ENCODE measurements around the gene MAB21L3. TPM values are rescaled to one million over a fixed set of nuclear protein-coding genes. Genes with fewer than 3 reads are reported as not detected.

The MAB21L3 gene
- total RNA-seq, 2 experiments from 2014 or later: not detected

DNA sequence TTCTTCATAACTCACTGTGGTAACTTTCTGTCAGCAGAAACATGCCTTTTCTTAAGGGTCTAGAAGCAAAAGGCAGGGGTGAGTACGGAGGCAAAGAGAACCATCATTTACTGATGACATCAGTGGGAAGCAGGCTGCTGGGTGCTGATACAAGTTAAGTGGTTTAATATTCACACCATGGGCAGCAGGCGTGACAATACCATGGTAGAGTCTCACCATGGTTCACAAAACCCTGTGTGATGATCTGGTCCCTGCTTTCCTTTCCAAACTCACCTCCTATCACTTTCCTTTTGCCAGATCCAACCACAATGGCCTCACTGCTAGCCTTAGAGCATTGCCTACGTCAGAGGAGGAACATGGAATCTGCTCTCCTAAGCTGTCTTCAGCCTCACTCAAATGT lies 8.7 kb downstream of the MAB21L3 start:
- H3K27me3 Mint-ChIP-seq: peaks cover 9% of the 10 kb centered on the region
- ATAC-seq (ENCODE audit: poor library complexity): no peak
- POLR2A ChIA-PET: interaction anchor here (0.7 kb wide), 1 partner anchor 391 kb away, joined by 3 read pairs; no protein-coding TSS in a partner anchor
- H3K4me1 ChIP-seq (ENCODE audit: insufficient read depth, low read length): no peaks in the 10 kb centered on the region
- H3K27ac ChIP-seq (ENCODE audit: low read depth in 1 of 2, low read length in 2 of 2): no peak overlapping the region
- H3K9me3 Mint-ChIP-seq: no peaks in the 10 kb centered on the region
- H3K36me3 ChIP-seq (ENCODE audit: insufficient read depth, low read length): no peaks in the 10 kb centered on the region
- TF ChIP-seq, protein P1, sequence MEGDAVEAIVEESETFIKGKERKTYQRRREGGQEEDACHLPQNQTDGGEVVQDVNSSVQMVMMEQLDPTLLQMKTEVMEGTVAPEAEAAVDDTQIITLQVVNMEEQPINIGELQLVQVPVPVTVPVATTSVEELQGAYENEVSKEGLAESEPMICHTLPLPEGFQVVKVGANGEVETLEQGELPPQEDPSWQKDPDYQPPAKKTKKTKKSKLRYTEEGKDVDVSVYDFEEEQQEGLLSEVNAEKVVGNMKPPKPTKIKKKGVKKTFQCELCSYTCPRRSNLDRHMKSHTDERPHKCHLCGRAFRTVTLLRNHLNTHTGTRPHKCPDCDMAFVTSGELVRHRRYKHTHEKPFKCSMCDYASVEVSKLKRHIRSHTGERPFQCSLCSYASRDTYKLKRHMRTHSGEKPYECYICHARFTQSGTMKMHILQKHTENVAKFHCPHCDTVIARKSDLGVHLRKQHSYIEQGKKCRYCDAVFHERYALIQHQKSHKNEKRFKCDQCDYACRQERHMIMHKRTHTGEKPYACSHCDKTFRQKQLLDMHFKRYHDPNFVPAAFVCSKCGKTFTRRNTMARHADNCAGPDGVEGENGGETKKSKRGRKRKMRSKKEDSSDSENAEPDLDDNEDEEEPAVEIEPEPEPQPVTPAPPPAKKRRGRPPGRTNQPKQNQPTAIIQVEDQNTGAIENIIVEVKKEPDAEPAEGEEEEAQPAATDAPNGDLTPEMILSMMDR (IDR thresholded peaks at IDR 0.05): no peak
- H3K4me3 Mint-ChIP-seq: no peak overlapping the region
- CTCF ChIA-PET: no interaction called here
- H3K27me3 ChIP-seq (ENCODE audit: control insufficient read depth in 1 of 2, insufficient read depth in 2 of 2, low read length in 2 of 2): peaks cover 0 to 8% of the 10 kb centered on the region in 2 experiments
- no peak for DNase-seq
- H3K4me3 ChIP-seq (ENCODE audit: low read length): no peak overlapping the region
- H3K36me3 Mint-ChIP-seq (ENCODE audit: low read depth): no peaks in the 10 kb centered on the region
- intact Hi-C loops (cut with DNase I, micrococcal nuclease): no loop called here
- no peaks in the 10 kb centered on the region for H3K9me3 ChIP-seq (ENCODE audit: control insufficient read depth in 1 of 2, insufficient read depth in 1 of 2, low read length in 2 of 2)
- no peak overlapping the region for H3K27ac Mint-ChIP-seq
- H3K4me1 Mint-ChIP-seq (ENCODE audit: low read depth): no peaks in the 10 kb centered on the region

DNA sequence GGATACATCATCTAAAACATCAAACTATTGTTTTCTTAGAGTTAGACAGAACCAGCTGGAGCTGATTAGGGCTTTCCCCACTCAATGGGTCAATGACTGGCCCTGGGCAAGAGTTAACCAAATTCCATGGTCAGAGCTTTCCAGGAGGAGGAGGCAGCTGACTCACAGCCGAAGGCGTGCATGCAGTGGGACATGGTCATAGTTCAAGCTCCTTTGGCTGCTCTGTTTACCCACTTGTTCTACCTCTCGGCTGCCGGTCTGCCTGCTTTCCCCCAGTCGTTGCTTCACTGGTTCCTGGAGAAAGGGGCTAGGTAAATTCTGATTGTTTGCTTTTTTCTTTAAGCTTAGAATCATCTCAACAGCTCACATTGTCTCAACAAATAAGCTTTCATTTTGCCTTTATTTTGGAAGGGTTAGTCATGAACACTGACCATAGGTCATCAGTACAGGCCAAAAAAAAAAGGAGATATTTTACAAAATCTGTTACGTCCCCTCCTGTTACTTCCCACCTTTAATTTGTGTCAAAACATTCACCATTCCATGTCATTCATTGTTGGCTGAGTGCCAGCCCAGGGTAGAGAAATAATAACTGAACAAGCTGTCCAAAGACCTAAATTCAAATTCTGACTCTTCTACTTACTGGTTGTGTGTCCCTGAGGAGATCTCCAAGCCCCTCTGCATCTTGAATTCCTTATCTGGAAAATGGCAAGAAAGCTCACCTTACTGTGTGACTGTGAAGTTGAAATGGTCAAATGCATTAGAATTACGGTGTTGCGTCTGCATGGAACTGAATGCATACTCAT lies 12.0 kb downstream of the MAB21L3 start:
- Mint-ChIP-seq H3K4me1 (ENCODE audit: low read depth) (peaks cover 20% of the 10 kb centered on the region), H3K36me3 (ENCODE audit: low read depth) (no peaks in the 10 kb centered on the region), H3K27ac (no peak overlapping the region), H3K4me3 (no peak overlapping the region), H3K9me3 (no peaks in the 10 kb centered on the region), H3K27me3 (peaks cover 9% of the 10 kb centered on the region)
- intact Hi-C loops (cut with DNase I, micrococcal nuclease): no loop called here
- no peak overlapping the region for H3K27ac ChIP-seq (ENCODE audit: low read depth in 1 of 2, low read length in 2 of 2)
- no peak for ATAC-seq (ENCODE audit: poor library complexity)
- peaks cover 0 to 8% of the 10 kb centered on the region in 2 experiments for H3K27me3 ChIP-seq (ENCODE audit: control insufficient read depth in 1 of 2, insufficient read depth in 2 of 2, low read length in 2 of 2)
- TF ChIP-seq, protein P1 (IDR thresholded peaks at IDR 0.05): no peak
- H3K4me1 ChIP-seq (ENCODE audit: insufficient read depth, low read length): peaks cover 11% of the 10 kb centered on the region
- ChIA-PET POLR2A (no interaction called here), CTCF (interaction anchor here (1.4 kb wide), 1 partner anchor 16 kb away, joined by 3 read pairs; no protein-coding TSS in a partner anchor)
- no peak for DNase-seq
- no peaks in the 10 kb centered on the region for H3K36me3 ChIP-seq (ENCODE audit: insufficient read depth, low read length)
- H3K4me3 ChIP-seq (ENCODE audit: low read length): no peak overlapping the region
- H3K9me3 ChIP-seq (ENCODE audit: control insufficient read depth in 1 of 2, insufficient read depth in 1 of 2, low read length in 2 of 2): no peaks in the 10 kb centered on the region

DNA sequence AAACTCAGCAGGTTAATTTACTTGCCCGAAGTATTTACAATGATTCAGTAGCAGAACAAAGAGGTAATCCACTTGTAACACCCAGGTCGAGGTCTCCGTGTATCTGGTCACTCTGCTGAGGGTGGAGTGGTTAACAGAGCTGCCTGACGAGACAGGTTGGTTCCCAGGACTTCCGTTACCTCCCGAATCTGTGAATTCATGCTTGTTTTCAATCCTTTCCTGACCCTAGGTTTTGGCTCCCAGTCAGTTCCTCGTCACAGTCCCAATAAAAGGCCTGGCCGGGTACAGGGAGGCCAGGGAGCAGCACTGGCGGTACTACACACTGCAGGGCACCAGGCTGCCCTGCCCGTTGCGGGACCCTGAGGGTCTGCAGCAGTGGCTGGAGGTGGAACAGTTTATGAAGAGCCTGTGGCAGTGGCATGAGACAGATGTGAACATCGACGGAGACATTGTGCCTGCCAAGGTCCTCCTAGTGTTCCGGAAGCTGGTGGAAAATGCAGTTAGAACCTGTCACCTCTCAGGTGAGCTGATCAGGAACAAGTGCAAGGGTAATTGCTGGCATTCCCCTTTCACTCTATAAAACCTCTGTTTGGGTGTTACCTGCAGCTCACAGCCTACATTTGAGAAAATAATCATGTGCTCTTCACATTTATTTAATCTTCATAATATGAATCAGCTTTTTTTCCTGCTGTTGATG lies 12.8 kb downstream of the MAB21L3 start:
- ATAC-seq (ENCODE audit: poor library complexity) (no peak), DNase-seq (no peak)
- intact Hi-C loops (cut with DNase I, micrococcal nuclease): no loop called here
- H3K9me3 Mint-ChIP-seq: no peaks in the 10 kb centered on the region
- TF ChIP-seq, protein P1 (IDR thresholded peaks at IDR 0.05): no peak
- no peaks in the 10 kb centered on the region for H3K9me3 ChIP-seq (ENCODE audit: control insufficient read depth in 1 of 2, insufficient read depth in 1 of 2, low read length in 2 of 2)
- peaks cover 28% of the 10 kb centered on the region for H3K4me1 Mint-ChIP-seq (ENCODE audit: low read depth)
- H3K4me3 ChIP-seq (ENCODE audit: low read length): no peak overlapping the region
- peaks cover 9% of the 10 kb centered on the region for H3K27me3 Mint-ChIP-seq
- H3K27ac Mint-ChIP-seq: no peak overlapping the region
- H3K4me3 Mint-ChIP-seq: no peak overlapping the region
- H3K36me3 ChIP-seq (ENCODE audit: insufficient read depth, low read length): no peaks in the 10 kb centered on the region
- peaks cover 0 to 8% of the 10 kb centered on the region in 2 experiments for H3K27me3 ChIP-seq (ENCODE audit: control insufficient read depth in 1 of 2, insufficient read depth in 2 of 2, low read length in 2 of 2)
- no peak overlapping the region for H3K27ac ChIP-seq (ENCODE audit: low read depth in 1 of 2, low read length in 2 of 2)
- H3K4me1 ChIP-seq (ENCODE audit: insufficient read depth, low read length): peaks cover 20% of the 10 kb centered on the region
- ChIA-PET POLR2A (no interaction called here), CTCF (interaction anchor here (1.4 kb wide), 1 partner anchor 15 kb away, joined by 3 read pairs; no protein-coding TSS in a partner anchor)
- H3K36me3 Mint-ChIP-seq (ENCODE audit: low read depth): no peaks in the 10 kb centered on the region

Measured in CD4-positive, alpha-beta T cell (primary cell).